Esophagus muscularis mucosa (tissue), 3 donors: ENCODE data around the gene TOLLIP.
"Not testable (repeated sequence)": the region's sequence is repeated elsewhere in the genome, so short reads cannot be mapped to it uniquely, and the experiment has no call there.

Experiments
- CTCF ChIP-seq, 3 experiments: fragments of 200-600 bp in 2 of 3; fragments of 450-650 bp in 1 of 3; sonication (generic) in 2 of 3; IDR thresholded peaks; one replicate each; pipeline ENCODE4 v1.5.1; 2017 to 2019; ENCODE audit warnings: antibody characterized with exemption in 3 of 3, mild to moderate bottlenecking in 2 of 3, moderate library complexity in 1 of 3
- POLR2A ChIP-seq: fragments of 450-650 bp; IDR thresholded peaks from one replicate; pipeline ENCODE4 v1.6.1; 2017; ENCODE audit warnings: antibody characterized with exemption, moderate library complexity, mild to moderate bottlenecking, low read depth
- POLR2AphosphoS5 ChIP-seq, 2 donors: sonication (generic); formaldehyde crosslinking; IDR thresholded peaks; one replicate each; pipeline ENCODE4 v1.6.1; 2017; ENCODE audit warnings: antibody characterized with exemption in 2 of 2

- not testable (repeated sequence) for TF ChIP-seq POLR2A
- peak; percentile 46 to 64 (median 54) for TF ChIP-seq CTCF (IDR thresholded peaks at IDR 0.05)
- TF ChIP-seq POLR2AphosphoS5 (IDR thresholded peaks at IDR 0.05), result peak in 1 of 2 donors; percentile 25
Observed at GRCh38 chr11:1264444-1264843, 45.0 kb downstream of the TOLLIP start.
